GM21447 (cell line): Measurements from ENCODE around the gene ZNF286A.
"Not testable (repeated sequence)": the region's sequence is repeated elsewhere in the genome, so short reads cannot be mapped to it uniquely, and the experiment has no call there.

Source experiments
- ATAC-seq: cut with Tn5 transposase; IDR thresholded peaks from one replicate; pipeline ENCODE4 v1.9.1; 2021; ENCODE audit not compliant: unreplicated experiment

ZNF286A gene

GRCh38 chr17:15698967-15699366 is 585 bp upstream of the ZNF286A start:
- ATAC-seq, result not testable (repeated sequence)

DNA sequence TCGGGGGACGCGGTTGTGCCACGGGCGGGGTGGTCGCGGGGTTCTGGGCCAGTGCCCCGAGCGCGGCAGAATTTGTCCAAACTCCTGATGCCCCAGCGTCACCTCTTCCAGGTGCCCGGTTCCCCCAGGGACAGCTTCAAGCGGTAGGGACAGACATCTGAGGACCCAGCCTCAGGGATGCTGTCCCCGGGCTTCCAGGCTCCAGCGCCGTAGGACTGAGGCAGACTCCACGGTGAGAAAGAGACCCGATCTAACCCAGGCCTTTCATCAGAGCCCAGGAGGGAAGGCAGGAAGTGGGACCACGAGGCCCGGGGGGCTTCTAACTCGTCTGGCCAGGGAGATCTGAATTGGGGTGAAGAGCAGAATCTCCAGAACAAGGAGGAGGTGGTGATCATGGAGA is 385 bp downstream of the ZNF286A start:
- not testable (repeated sequence) for ATAC-seq

GRCh38 chr17:15704239-15704638 is 4.7 kb downstream of the ZNF286A start:
- not testable (repeated sequence) for ATAC-seq

DNA sequence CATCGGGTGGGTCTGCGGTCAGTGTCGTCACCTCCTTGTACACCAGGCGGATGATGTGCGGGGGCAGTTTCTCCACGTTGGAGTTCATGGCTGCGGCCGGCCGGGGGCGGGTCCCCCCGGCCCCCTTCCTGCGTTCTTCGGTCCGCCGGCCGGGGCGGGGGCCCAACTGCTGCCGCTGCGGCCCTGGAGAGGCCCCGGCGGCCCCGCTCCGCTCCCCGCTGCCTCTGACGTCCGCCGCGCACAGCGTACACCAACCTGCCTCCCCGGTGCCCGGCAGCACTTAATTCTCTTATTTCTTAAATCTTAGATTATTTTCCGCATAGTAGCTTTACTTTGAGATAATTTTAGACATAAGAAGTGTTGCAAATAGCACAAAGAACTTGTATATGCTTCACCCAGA is 5.3 kb downstream of the ZNF286A start:
- not testable (repeated sequence) for ATAC-seq

GRCh38 chr17:15708879-15709278 is 9.3 kb downstream of the ZNF286A start:
- not testable (repeated sequence) for ATAC-seq

- ATAC-seq, result not testable (repeated sequence)
Measured at GRCh38 chr17:15716601-15717563, 17.3 kb downstream of the ZNF286A start.

DNA sequence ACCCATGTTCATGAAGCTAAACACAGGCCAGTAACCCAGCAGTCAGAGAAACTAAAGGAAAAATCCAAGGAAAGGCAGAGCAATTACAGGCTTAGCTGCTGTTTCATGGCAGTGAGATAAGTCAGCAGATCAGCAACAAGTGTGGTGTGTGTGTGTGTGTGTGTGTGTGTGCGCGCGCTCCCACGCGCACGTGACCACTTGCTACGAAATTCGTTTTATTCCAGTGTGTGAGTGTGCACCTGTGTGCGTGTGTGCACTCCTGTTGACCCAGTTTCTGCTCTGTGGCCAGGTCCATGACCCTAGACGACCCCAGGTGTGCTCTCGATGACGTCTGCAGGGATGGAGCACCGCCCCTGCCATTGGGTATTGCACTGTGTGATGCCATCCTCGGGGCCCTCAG is 31.0 kb downstream of the ZNF286A start:
- ATAC-seq, result not testable (repeated sequence)

- not testable (repeated sequence) for ATAC-seq
Measured at GRCh38 chr17:15731900-15732299, 32.3 kb downstream of the ZNF286A start, which contains the start of gene TBC1D26. Gene TBC1D26, plus strand, starts transcription at chr17:15732283. Its CDS starts 3,066 bp downstream, at chr17:15735349.

GRCh38 chr17:15733174-15733789 is 33.7 kb downstream of the ZNF286A start:
- not testable (repeated sequence) for ATAC-seq

DNA sequence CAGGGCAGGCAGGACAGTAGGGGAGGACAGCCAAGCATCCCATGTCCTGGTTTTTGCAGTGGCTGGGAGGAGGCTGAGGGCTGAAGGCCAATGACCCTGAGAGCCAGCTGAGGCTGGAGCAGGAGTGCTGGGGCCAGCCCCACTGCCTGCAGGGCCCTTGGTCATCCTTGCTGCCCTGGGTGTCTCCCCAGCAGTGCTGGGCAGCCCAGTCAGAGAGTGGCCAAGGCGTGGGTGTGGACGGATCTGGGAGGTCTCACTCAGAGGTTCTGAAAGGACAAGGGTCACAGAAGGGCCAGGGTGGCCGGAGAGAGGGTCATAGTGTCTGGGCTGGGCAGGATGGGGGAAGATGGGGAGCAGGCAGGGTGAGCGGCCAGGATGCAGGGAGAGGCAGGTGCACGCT is 37.0 kb downstream of the ZNF286A start:
- ATAC-seq, result not testable (repeated sequence)

GRCh38 chr17:15738066-15738465 is 38.5 kb downstream of the ZNF286A start:
- no peak for ATAC-seq

DNA sequence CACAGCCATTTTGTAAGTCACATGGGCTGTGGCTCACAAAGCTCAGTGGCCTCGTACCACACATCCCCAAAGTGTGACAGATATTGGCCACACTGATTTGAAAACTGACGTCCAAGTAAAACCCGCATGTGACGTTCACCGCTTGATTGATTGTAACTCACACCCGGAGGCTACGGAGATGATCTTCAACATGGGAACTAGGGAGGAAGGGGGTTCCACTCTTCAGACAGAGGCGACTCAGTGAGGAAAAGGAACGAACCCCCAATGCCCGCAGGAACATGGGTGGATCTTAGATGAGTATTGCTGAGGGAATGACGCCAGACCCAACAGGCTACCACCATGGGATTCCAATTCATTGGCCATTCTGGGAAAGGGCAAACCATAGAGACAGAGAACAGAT is 39.7 kb downstream of the ZNF286A start:
- not testable (repeated sequence) for ATAC-seq

DNA sequence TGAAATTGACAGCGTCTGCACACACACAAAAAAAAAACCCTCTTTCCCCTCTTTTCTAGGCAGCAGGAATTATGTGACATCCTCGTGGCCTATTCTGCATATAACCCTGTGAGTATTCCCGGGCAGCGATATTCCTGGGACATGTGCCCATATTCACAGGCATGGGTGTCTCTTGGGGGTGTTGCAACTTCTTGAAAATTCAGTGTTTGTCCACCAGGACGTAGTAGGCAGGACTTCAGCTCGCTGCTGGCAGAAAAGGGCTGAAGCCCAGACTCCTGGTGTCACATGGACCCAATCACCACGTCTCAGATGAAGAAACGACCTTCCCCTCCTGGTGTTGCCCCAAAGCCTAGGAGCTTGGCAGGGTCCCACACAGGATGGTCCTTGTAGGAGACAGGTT is 40.5 kb downstream of the ZNF286A start:
- not testable (repeated sequence) for ATAC-seq

DNA sequence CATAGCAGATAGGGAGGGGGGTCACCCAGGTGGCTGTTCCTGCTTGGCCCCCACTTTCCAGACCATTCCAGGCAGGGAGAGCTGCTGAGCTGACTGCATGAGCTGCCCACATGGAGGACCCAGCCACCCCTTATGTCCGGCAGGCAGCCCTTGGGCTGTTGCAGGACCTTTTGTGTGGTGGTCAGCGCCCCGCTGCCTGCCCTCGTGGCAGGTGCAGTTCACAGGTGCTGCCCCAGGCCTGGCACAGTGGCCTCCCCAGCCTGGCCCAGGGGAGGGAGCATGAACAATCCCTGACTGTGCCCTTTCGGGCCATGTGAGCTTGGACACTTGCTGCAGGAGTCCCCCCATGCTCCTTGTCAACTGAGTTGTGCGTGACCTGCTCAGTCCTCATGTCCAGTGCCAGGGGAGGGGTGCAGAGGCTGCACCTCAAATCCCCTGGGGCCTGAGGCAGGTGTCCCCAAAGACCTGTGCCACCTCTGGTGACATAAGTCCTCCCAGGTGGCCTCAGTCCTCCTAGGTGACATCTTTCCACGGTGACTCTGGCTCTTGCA is 41.1 kb downstream of the ZNF286A start:
- ATAC-seq, result no peak

DNA sequence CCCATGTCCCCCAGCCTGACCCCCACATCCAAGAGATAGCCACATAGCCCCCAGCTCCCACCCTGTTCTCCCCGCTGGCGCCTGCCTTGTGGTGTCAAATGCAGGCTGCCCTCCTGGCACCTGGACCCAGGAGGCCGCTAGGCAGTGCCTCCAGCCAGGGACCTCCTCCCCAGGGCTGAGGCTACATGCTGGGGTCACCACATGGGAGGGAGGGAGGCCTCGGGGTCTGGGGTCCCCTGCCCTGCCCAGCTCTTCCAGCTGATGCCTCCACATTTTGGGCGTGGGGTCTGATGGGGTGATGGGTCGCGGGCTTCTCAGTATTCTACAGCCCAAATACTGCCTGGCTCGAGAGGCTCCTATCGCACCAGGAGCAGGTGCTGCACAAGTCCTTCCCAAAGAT is 42.1 kb downstream of the ZNF286A start:
- ATAC-seq, result no peak

- no peak for ATAC-seq
Measured at GRCh38 chr17:15742051-15742795, 42.7 kb downstream of the ZNF286A start.

GRCh38 chr17:15742921-15743320 is 43.4 kb downstream of the ZNF286A start:
- ATAC-seq, result no peak

DNA sequence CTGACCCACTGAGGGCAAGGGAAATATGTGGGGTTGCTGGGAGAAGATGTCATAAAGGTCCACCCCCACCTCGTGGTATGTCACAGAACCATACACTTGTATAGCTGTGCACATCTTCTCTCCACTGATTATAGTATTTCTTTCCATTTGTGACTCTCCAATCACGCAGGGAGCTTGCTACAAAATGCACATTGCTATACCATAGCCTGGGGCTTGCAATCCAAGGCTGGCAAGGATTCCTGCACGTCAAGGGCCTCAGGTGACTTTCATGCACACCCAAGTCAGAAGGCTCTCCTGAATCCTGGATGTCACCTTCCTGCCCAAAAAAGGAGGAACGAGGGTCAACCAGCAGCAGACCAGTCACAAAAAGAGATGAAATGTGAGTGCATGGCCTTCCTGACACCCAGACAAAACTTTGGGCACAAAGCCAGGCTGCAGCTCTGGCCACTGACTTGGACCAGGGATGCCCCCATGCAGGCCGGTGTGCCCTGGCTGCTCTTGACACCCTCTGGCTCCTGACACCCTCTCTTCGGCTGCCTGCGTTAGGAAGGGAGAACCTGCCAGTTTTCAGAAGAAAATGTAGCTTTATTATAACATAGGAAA is 44.6 kb downstream of the ZNF286A start:
- no peak for ATAC-seq

- ATAC-seq, result no peak
Measured at GRCh38 chr17:15744885-15745284, 45.3 kb downstream of the ZNF286A start.

GRCh38 chr17:15749403-15749802 is 49.9 kb downstream of the ZNF286A start:
- not testable (repeated sequence) for ATAC-seq
